Esophagus muscularis mucosa (tissue), 4 donors: ENCODE results near the gene SDF4. TPM values are rescaled to one million over a fixed set of nuclear protein-coding genes. Genes with fewer than 3 reads are reported as not detected.

ENCODE experiments used
- DNase-seq: peaks from one replicate; pipeline ENCODE4 v3.0.0-alpha.2; 2017; ENCODE audit errors: extremely low spot score
- H3K27ac ChIP-seq, 4 donors: fragments of 200-600 bp; sonication (generic); replicated peaks in 1 of 4; 1 replicate in 3 of 4; 2 replicates in 1 of 4; pipeline ENCODE4 v1.5.1; 2016 to 2019; ENCODE audit warnings: mild to moderate bottlenecking in 1 of 4
- H3K27me3 ChIP-seq, 4 donors: fragments of 200-600 bp; sonication (generic); one replicate each; pipeline versions ENCODE4 v1.5.1 to v1.6.0; 2016 to 2019
- H3K36me3 ChIP-seq, 4 donors: fragments of 200-600 bp; sonication (generic); one replicate each; pipeline ENCODE4 v1.5.1; 2016 to 2019
- H3K4me1 ChIP-seq, 4 donors: fragments of 200-600 bp; sonication (generic); one replicate each; pipeline ENCODE4 v1.5.1; 2016 to 2019
- H3K4me3 ChIP-seq, 4 donors: fragments of 200-600 bp; sonication (generic); 1 replicate in 2 of 4; 2 replicates in 2 of 4; pipeline ENCODE4 v1.5.1; 2016 to 2019; ENCODE audit warnings: mild to moderate bottlenecking in 4 of 4, moderate library complexity in 1 of 4
- H3K9me3 ChIP-seq, 4 donors: fragments of 200-600 bp; sonication (generic); 1 replicate in 3 of 4; 2 replicates in 1 of 4; pipeline ENCODE4 v1.5.1; 2016 to 2019
- EP300 ChIP-seq: sonication (generic); formaldehyde crosslinking; IDR thresholded peaks from one replicate; pipeline ENCODE4 v1.6.1; 2017; ENCODE audit warnings: antibody characterized with exemption
- POLR2A ChIP-seq: fragments of 450-650 bp; IDR thresholded peaks from one replicate; pipeline ENCODE4 v1.6.1; 2017; ENCODE audit warnings: antibody characterized with exemption, moderate library complexity, mild to moderate bottlenecking, low read depth
- POLR2AphosphoS5 ChIP-seq, 2 donors: sonication (generic); formaldehyde crosslinking; IDR thresholded peaks; one replicate each; pipeline ENCODE4 v1.6.1; 2017; ENCODE audit warnings: antibody characterized with exemption in 2 of 2
- WGBS: methylation state at CpG from one replicate; pipeline ENCODE4 v1.1.5; 2018; 5-methylcytosine and 5-hydroxymethylcytosine counted together
- intact Hi-C: fragments of 100-400 bp; cut with DNase I; formaldehyde crosslinking; loops from one replicate; pipeline ENCODE4 v1.15.1; 2023
- total RNA-seq, 4 donors: library from RNA; depleted of rRNA; stranded (reverse); fragments of >200 nt; gene quantifications; one replicate each; pipeline versions ENCODE4 v1.1.0 to v1.2.1, GENCODE V29; 2016
- TF ChIP-seq, protein P1 (sequence below), 3 experiments: fragments of 200-600 bp in 2 of 3; fragments of 450-650 bp in 1 of 3; sonication (generic) in 2 of 3; IDR thresholded peaks; one replicate each; pipeline ENCODE4 v1.5.1; 2017 to 2019; ENCODE audit warnings: antibody characterized with exemption in 3 of 3, mild to moderate bottlenecking in 2 of 3, moderate library complexity in 1 of 3

Gene SDF4
- total RNA-seq, 4 donors from 2014 or later, result 88.5 to 125 (median 107) TPM

DNA sequence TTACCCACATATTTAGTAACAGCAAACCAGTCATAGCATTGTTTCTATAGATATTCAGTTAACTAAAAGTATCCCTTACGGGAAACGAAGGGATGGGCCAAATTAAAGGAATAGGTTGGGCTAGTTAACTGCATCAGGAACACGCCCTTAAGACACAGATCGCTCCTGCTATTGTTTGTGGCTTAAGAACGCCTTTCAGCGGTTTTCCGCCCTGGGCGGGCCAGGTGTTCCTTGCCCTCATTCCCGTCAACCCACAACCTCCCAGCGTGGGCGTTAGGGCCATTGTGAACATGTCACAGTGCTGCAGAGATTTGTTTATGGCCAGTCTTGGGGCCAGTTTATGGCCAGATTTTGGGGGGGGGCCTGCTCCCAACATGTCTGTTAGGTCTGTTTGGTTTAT, 40.1 kb downstream of the SDF4 start:
- no peak for DNase-seq
- TF ChIP-seq POLR2AphosphoS5 (IDR thresholded peaks at IDR 0.05) (no peak), EP300 (no peak), POLR2A (no peak)
- TF ChIP-seq, protein P1, sequence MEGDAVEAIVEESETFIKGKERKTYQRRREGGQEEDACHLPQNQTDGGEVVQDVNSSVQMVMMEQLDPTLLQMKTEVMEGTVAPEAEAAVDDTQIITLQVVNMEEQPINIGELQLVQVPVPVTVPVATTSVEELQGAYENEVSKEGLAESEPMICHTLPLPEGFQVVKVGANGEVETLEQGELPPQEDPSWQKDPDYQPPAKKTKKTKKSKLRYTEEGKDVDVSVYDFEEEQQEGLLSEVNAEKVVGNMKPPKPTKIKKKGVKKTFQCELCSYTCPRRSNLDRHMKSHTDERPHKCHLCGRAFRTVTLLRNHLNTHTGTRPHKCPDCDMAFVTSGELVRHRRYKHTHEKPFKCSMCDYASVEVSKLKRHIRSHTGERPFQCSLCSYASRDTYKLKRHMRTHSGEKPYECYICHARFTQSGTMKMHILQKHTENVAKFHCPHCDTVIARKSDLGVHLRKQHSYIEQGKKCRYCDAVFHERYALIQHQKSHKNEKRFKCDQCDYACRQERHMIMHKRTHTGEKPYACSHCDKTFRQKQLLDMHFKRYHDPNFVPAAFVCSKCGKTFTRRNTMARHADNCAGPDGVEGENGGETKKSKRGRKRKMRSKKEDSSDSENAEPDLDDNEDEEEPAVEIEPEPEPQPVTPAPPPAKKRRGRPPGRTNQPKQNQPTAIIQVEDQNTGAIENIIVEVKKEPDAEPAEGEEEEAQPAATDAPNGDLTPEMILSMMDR (IDR thresholded peaks at IDR 0.05), result no peak
- 72% methylated on average over 7 of the region's 11 CpGs for WGBS
- no peak overlapping the region for H3K27ac ChIP-seq
- H3K9me3 ChIP-seq, result peaks cover 0 to 10% (median 8%) of the 10 kb centered on the region in 4 donors
- H3K27me3 ChIP-seq, result peaks cover 0 to 8% (median 0%) of the 10 kb centered on the region in 4 donors
- H3K36me3 ChIP-seq, result no peaks in the 10 kb centered on the region
- H3K4me3 ChIP-seq, result no peak overlapping the region
- intact Hi-C loops, result no loop called here
- no peaks in the 10 kb centered on the region for H3K4me1 ChIP-seq

DNA sequence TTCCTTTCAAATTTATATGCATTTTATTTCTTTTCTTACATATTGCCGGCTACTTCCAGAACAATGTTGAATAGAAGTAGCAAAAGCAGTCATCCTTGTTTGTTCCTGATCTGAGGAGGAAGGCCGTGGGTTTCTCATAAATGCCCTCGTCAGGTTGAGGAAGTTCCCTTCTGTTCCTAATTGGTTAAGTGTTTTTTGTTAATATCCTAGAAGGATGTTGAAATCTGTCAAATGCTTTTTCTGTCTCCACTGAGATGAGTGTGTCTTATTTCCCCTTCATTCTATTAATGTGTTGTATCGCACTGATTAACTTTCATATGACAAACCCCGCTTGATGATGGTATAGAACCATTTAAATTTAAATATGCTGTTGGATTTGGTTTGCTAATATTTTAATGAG, 42.7 kb downstream of the SDF4 start:
- 77% methylated on average over 5 of the region's 5 CpGs for WGBS
- intact Hi-C loops, result no loop called here
- Histone ChIP-seq H3K36me3 (no peaks in the 10 kb centered on the region), H3K9me3 (no peaks in the 10 kb centered on the region), H3K4me1 (no peaks in the 10 kb centered on the region), H3K4me3 (no peak overlapping the region), H3K27me3 (peaks cover 0 to 8% (median 0%) of the 10 kb centered on the region in 4 donors), H3K27ac (no peak overlapping the region)
- DNase-seq, result no peak
- TF ChIP-seq POLR2AphosphoS5 (IDR thresholded peaks at IDR 0.05) (no peak), EP300 (no peak), POLR2A (no peak)
- TF ChIP-seq, protein P1 (IDR thresholded peaks at IDR 0.05), result no peak

DNA sequence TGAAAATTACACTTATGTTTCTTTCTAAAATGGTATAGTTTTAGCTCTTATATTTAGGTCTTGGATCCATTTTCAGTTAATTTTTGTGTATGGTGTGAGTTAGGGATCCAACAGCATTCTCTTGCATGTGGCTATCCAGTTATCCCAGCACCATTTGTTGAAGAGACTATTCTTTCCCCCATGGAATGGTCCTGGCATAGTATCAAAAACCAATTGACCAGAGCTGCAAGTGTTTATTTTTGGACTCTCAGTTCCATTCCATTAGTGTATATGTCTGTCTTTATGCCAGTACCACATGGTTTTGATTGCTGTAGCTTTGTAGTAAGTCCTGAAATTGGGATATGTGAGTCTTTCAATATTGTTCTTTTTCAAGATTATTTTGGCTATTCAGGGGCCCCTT, 43.9 kb downstream of the SDF4 start:
- H3K27me3 ChIP-seq, result peaks cover 0 to 5% (median 0%) of the 10 kb centered on the region in 4 donors

DNA sequence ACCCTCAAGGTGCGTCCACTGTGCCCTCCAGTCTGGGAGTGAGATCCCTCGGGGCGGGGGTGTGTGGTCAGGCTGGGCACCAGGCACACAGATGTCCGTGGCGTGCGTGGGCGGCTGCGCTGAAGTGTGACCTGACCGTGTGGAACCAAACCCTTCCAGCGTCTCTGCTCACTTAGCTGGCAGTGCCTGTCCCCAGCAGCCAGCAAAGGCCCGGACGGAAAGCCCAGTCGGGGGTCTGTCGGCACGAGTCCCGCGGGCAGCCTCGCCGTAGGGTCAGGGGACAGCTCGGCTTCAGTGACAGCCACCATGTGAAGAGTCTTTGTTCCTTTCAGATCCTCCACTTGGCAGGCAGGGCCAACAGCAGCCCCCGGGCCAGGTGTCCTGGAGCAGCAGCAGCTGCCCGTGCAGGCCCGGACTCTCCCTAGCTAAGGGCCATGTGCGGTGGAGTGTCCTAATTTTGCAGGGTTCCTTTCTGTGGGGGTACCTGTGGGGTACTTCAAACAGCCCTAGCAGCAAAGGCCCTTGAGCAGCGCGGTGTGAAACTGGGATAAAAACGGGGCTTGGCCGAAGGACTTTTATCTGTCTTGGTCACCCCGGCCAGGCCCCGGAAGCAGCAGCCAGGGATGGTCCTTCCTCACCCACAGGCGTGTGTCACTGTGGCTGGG, 46.6 kb downstream of the SDF4 start:
- intact Hi-C loops, result no loop called here
- 78% methylated on average over 16 of the region's 31 CpGs for WGBS
- no peak for TF ChIP-seq POLR2A
- no peak for TF ChIP-seq POLR2AphosphoS5 (IDR thresholded peaks at IDR 0.05)
- TF ChIP-seq, protein P1 (IDR thresholded peaks at IDR 0.05), result no peak
- no peak for TF ChIP-seq EP300
- Histone ChIP-seq H3K36me3 (no peaks in the 10 kb centered on the region), H3K27me3 (peaks cover 0 to 32% (median under 1%) of the 10 kb centered on the region in 4 donors), H3K9me3 (no peaks in the 10 kb centered on the region), H3K4me3 (no peak overlapping the region), H3K4me1 (peaks cover 0 to 7% (median 4%) of the 10 kb centered on the region in 4 donors), H3K27ac (no peak overlapping the region)
- DNase-seq, result no peak

More for the DNA sequence above, 43.9 kb downstream of the SDF4 start:
- intact Hi-C loops, result no loop called here
- H3K36me3 ChIP-seq, result no peaks in the 10 kb centered on the region
- TF ChIP-seq POLR2A (no peak), POLR2AphosphoS5 (IDR thresholded peaks at IDR 0.05) (no peak), EP300 (no peak)
- TF ChIP-seq, protein P1 (IDR thresholded peaks at IDR 0.05), result no peak
- DNase-seq, result no peak
- no peak overlapping the region for H3K4me3 ChIP-seq
- peaks cover 0 to 2% (median 0%) of the 10 kb centered on the region in 4 donors for H3K4me1 ChIP-seq
- H3K9me3 ChIP-seq, result no peaks in the 10 kb centered on the region
- no peak overlapping the region for H3K27ac ChIP-seq
